ENCODE measurements around the gene SMAD6.

Gene SMAD6

GRCh38 chr15:66706840-66707239 lies 4.8 kb downstream of the SMAD6 start:
- Histone ChIP-seq H3K36me3 (ENCODE audit: insufficient read depth, low read length) (no peaks in the 10 kb centered on the region), H3K4me2 (ENCODE audit: low read depth, low read length, poor library complexity, severe bottlenecking) (no peak overlapping the region), H2AFZ (ENCODE audit: low read length) (no peak overlapping the region), H4K20me1 (ENCODE audit: insufficient read depth, low read length, poor library complexity, severe bottlenecking) (peaks cover 12% of the 10 kb centered on the region), H3K4me3 (ENCODE audit: low read length, poor library complexity, severe bottlenecking) (no peak overlapping the region), H3K79me2 (ENCODE audit: insufficient read depth, low read length) (peaks cover 8% of the 10 kb centered on the region; the same call in 1 of the 2 replicates), H3F3A (ENCODE audit: low read depth) (no peaks in the 10 kb centered on the region), H3K27me3 (ENCODE audit: insufficient read depth, low read length, poor library complexity, severe bottlenecking) (peaks cover 24% of the 10 kb centered on the region), H3K9me3 (ENCODE audit: insufficient read depth, low read depth, low read length) (no peaks in the 10 kb centered on the region), H3K4me1 (ENCODE audit: insufficient read depth, low read length, poor library complexity, severe bottlenecking) (peaks cover 18% of the 10 kb centered on the region), H3K9ac (ENCODE audit: low read depth, low read length, poor library complexity, severe bottlenecking) (no peak overlapping the region), H3K9me2 (replicated peaks; ENCODE audit: low read depth, low read length) (no peaks in the 10 kb centered on the region)
- no peak for TF ChIP-seq EZH2phosphoT487 (IDR thresholded peaks at IDR 0.05; ENCODE audit: borderline replicate concordance)
- no peak for TF ChIP-seq CTCF (conservative IDR thresholded peaks at IDR 0.05; ENCODE audit: low read length)

- H3K9me2 ChIP-seq (replicated peaks; ENCODE audit: low read depth, low read length) = no peaks in the 10 kb centered on the region
- H3K4me2 ChIP-seq (ENCODE audit: low read depth, low read length, poor library complexity, severe bottlenecking) = no peak overlapping the region
- peaks cover 12% of the 10 kb centered on the region for H4K20me1 ChIP-seq (ENCODE audit: insufficient read depth, low read length, poor library complexity, severe bottlenecking)
- H3K36me3 ChIP-seq (ENCODE audit: insufficient read depth, low read length) = no peaks in the 10 kb centered on the region
- H3K4me3 ChIP-seq (ENCODE audit: low read length, poor library complexity, severe bottlenecking) = no peak overlapping the region
- TF ChIP-seq CTCF (conservative IDR thresholded peaks at IDR 0.05; ENCODE audit: low read length) = no peak
- no peak overlapping the region for H2AFZ ChIP-seq (ENCODE audit: low read length)
- no peaks in the 10 kb centered on the region for H3K9me3 ChIP-seq (ENCODE audit: insufficient read depth, low read depth, low read length)
- H3F3A ChIP-seq (ENCODE audit: low read depth) = no peaks in the 10 kb centered on the region
- peaks cover 16% of the 10 kb centered on the region for H3K4me1 ChIP-seq (ENCODE audit: insufficient read depth, low read length, poor library complexity, severe bottlenecking)
- H3K9ac ChIP-seq (ENCODE audit: low read depth, low read length, poor library complexity, severe bottlenecking) = no peak overlapping the region
- peaks cover 8% of the 10 kb centered on the region; the same call in 1 of the 2 replicates for H3K79me2 ChIP-seq (ENCODE audit: insufficient read depth, low read length)
- peaks cover 22% of the 10 kb centered on the region for H3K27me3 ChIP-seq (ENCODE audit: insufficient read depth, low read length, poor library complexity, severe bottlenecking)
Observed at GRCh38 chr15:66707310-66708082, 5.5 kb downstream of the SMAD6 start.

- Histone ChIP-seq H2AFZ (ENCODE audit: low read length) (no peak overlapping the region), H3K36me3 (ENCODE audit: insufficient read depth, low read length) (no peaks in the 10 kb centered on the region), H3K4me1 (ENCODE audit: insufficient read depth, low read length, poor library complexity, severe bottlenecking) (peaks cover 13% of the 10 kb centered on the region), H3K9me2 (replicated peaks; ENCODE audit: low read depth, low read length) (no peaks in the 10 kb centered on the region), H3K9ac (ENCODE audit: low read depth, low read length, poor library complexity, severe bottlenecking) (no peak overlapping the region), H3K9me3 (ENCODE audit: insufficient read depth, low read depth, low read length) (no peaks in the 10 kb centered on the region), H3K79me2 (ENCODE audit: insufficient read depth, low read length) (peaks cover 8% of the 10 kb centered on the region; the same call in 1 of the 2 replicates), H3K4me3 (ENCODE audit: low read length, poor library complexity, severe bottlenecking) (no peak overlapping the region), H3F3A (ENCODE audit: low read depth) (no peaks in the 10 kb centered on the region), H4K20me1 (ENCODE audit: insufficient read depth, low read length, poor library complexity, severe bottlenecking) (peaks cover 12% of the 10 kb centered on the region), H3K4me2 (ENCODE audit: low read depth, low read length, poor library complexity, severe bottlenecking) (no peak overlapping the region), H3K27me3 (ENCODE audit: insufficient read depth, low read length, poor library complexity, severe bottlenecking) (peaks cover 13% of the 10 kb centered on the region)
- TF ChIP-seq EZH2phosphoT487 (IDR thresholded peaks at IDR 0.05; ENCODE audit: borderline replicate concordance) (no peak), CTCF (conservative IDR thresholded peaks at IDR 0.05; ENCODE audit: low read length) (no peak)
Observed at GRCh38 chr15:66708389-66708788, 6.4 kb downstream of the SMAD6 start.
